HAP-1 (cell line): ENCODE measurements around the gene SH3BGRL2.
A peak's percentile ranks its signal among the peaks of the same experiment; 100 is the strongest.
"Not testable (repeated sequence)": the region's sequence is repeated elsewhere in the genome, so short reads cannot be mapped to it uniquely, and the experiment has no call there.

Experiments used
- DNase-seq, 2 experiments: peaks; one replicate each; pipeline ENCODE4 v3.0.0-alpha.2; 2016 to 2020; ENCODE audit warnings: low spot score in 2 of 2
- H3K27me3 ChIP-seq: fragments of 250-450 bp; sonication (Bioruptor Pico); 2 replicates; pipeline ENCODE4 v1.5.1; 2020; ENCODE audit warnings: low read depth, mild to moderate bottlenecking, moderate library complexity
- H3K36me3 ChIP-seq: fragments of 250-450 bp; sonication (Bioruptor Pico); replicated peaks from 2 replicates; pipeline ENCODE4 v1.5.1; 2020; ENCODE audit warnings: mild to moderate bottlenecking
- H3K4me1 ChIP-seq: fragments of 250-450 bp; sonication (Bioruptor Pico); 2 replicates; pipeline ENCODE4 v1.5.1; 2020; ENCODE audit warnings: mild to moderate bottlenecking
- H3K4me3 ChIP-seq: fragments of 250-450 bp; sonication (Bioruptor Pico); 2 replicates; pipeline ENCODE4 v1.5.1; 2020; ENCODE audit warnings: mild to moderate bottlenecking, moderate library complexity
- H3K9me3 ChIP-seq: fragments of 250-450 bp; sonication (Bioruptor Pico); 2 replicates; pipeline ENCODE4 v1.5.1; 2020; ENCODE audit warnings: mild to moderate bottlenecking, moderate library complexity
- in situ Hi-C: fragments of 300-500 bp; cut with MboI; formaldehyde crosslinking; loops from 3 replicates; pipeline ENCODE4 v1.14.3; 2020; ENCODE audit warnings: low sequenced_read_pairs, inconsistent platforms, mixed read lengths

Gene SH3BGRL2

DNA sequence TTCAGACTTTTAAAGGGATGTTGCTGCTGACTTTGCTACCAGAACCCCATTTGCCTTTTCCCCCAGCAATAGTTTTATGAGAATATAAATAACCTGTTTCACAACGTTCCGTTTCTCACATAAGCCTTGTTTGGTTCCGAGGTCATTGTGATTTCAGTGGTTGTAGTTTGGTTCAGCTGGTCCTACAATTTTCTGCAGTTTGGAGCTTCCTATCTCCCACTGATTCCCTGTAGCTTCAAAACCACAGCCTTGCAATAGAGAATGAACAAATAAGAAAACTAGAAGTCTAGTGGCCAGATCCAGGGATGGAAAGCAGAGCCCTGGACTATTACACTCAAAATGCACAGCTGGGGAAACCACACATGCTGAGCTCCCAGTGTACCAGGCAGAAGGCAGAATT lies 24.1 kb upstream of the SH3BGRL2 start:
- in situ Hi-C loops = no loop called here
- DNase-seq = no peak
- Histone ChIP-seq H3K9me3 (no peaks in the 10 kb centered on the region), H3K36me3 (no peaks in the 10 kb centered on the region), H3K4me3 (no peak overlapping the region), H3K4me1 (no peaks in the 10 kb centered on the region), H3K27me3 (no peaks in the 10 kb centered on the region)

DNA sequence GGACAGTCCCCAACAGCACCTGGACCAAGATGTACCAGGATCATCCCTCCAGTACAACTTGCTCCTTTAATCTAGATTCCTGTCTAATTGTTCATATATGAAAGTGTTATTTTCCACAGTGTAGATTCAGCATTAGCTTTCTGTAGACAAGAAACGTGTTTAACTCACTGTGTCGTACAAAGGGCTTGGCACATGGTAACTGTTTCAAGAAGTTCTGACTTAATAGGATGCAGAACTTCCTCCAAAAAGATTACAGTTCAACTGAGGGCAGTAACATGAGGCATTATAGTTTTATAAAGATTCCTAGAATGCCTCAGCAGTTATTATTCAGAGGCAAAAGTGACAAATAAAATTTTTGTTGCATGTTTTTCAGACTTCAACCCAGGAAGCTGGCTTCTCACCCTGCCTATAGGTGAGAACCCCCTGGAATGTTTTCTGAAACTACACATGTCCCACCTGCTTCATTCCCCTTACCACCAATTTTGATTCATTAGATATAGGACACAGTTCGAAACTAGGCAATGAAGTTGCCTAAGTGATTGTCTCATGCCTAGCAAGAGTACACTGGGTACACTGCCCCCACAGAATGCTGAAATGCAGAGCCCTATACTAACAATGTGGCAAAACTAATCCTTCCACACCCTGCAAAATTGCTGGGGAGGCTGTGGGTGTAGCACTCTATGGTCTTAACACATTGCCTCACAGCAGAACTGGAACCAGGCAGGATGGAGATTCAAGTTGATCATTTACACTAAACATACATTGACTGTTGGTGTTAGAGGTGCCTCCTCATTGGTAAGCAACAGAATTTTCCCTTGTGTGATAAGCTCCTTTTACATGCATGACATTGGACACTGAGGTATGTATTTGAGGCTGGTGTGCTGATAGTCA lies 22.6 kb upstream of the SH3BGRL2 start:
- Histone ChIP-seq H3K4me3 (no peak overlapping the region), H3K36me3 (no peaks in the 10 kb centered on the region), H3K9me3 (no peaks in the 10 kb centered on the region), H3K27me3 (no peaks in the 10 kb centered on the region), H3K4me1 (no peaks in the 10 kb centered on the region)
- in situ Hi-C loops = no loop called here
- DNase-seq = no peak

DNA sequence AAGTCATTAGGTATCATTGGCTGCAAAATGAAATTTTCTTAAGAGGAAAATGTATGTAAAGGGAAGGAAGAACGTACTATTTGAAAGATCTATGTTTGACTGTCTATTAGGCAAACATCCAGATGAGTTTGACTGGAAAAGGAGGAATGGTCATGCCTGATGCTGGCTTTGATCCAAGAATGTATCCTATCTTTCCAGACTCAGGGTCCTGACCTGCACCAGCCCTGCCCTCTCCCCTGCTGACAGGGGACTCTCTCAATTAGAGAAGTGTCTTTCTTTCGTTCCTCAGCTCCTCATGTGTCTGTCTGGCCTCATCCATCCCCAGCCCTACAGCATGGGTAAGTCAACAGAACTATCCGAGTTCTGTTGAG lies 21.9 kb upstream of the SH3BGRL2 start:
- H3K4me3 ChIP-seq = no peak overlapping the region
- DNase-seq = no peak
- H3K9me3 ChIP-seq = no peaks in the 10 kb centered on the region
- no peaks in the 10 kb centered on the region for H3K27me3 ChIP-seq
- in situ Hi-C loops = no loop called here
- no peaks in the 10 kb centered on the region for H3K4me1 ChIP-seq
- no peaks in the 10 kb centered on the region for H3K36me3 ChIP-seq

DNA sequence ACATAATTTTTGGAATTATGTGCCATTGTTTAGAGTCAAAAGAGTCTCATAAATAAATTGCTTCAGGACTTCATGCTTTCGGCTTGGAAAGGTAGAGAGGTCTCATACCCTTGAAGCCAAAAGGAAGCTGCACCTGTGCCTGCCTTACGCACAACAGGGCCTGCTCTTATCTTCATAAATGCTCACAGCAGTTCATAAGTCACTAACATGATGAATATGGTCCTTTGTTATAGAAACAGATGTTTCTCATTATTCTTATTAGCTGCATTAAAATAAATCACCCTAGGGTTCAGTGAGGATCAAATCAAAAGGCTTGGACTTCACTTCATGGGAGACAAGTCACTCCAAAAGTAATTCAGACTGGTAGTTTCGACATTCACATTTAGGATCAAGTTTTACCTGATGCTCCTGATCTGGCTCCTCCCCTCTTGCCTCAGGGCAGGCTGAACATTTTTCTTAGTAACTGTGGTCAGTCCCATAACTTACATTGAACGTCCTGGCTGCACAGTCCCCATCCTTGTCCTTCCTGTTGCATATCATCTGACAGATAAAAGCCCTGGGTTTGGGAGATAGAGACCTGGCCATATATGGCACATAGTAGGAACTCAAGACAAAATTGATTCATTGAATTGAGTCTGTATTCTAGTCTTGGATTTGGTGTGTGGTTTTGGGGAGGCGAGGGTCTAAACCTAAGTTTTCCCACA lies 20.7 kb upstream of the SH3BGRL2 start:
- in situ Hi-C loops = no loop called here
- DNase-seq = peak in 1 of 2 experiments; percentile 11
- Histone ChIP-seq H3K36me3 (no peaks in the 10 kb centered on the region), H3K27me3 (no peaks in the 10 kb centered on the region), H3K4me1 (no peaks in the 10 kb centered on the region), H3K9me3 (no peaks in the 10 kb centered on the region), H3K4me3 (no peak overlapping the region)

DNA sequence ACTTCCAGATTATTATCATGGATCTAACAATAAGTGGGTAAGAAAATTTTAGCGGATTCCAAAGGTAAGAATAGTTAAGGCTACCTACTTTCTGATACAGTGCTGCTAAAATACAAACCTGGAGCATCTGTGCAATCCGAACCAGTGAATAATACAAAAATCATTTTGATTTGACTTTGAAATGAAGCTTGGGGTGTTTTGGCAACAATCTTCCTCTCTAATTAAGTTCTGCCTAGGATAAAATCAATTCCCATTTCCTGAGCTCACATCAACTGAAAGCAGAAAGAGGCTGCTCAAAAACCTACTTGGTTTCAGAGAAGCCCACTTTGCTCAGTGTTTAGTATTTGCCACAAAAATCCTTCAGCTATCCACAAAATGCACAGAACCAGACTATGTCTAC lies 18.7 kb upstream of the SH3BGRL2 start:
- no peaks in the 10 kb centered on the region for H3K9me3 ChIP-seq
- H3K27me3 ChIP-seq = no peaks in the 10 kb centered on the region
- no peak overlapping the region for H3K4me3 ChIP-seq
- no peaks in the 10 kb centered on the region for H3K36me3 ChIP-seq
- H3K4me1 ChIP-seq = no peaks in the 10 kb centered on the region
- no peak for DNase-seq
- in situ Hi-C loops = no loop called here

DNA sequence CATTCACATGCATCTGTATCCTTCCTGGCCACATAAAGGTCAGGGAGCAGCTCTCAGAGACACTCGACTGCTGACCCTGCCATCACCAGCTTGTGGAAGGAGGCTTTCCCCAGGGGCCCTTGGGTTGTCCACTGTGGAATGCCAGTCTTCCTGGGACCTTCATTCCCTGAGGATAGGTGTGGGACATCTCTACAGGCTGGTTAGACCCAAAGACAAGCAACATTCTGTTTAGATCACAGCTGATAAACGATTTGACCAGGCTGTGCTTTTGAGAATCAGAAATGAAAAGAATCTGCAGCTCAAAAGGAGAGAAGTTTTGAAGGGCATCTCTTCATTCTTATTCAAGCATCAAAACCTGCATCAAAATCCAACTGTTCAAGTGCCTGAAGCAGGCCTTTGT lies 18.2 kb upstream of the SH3BGRL2 start:
- Histone ChIP-seq H3K9me3 (no peaks in the 10 kb centered on the region), H3K27me3 (no peaks in the 10 kb centered on the region), H3K36me3 (no peaks in the 10 kb centered on the region), H3K4me3 (no peak overlapping the region), H3K4me1 (no peaks in the 10 kb centered on the region)
- in situ Hi-C loops = no loop called here
- DNase-seq = no peak

DNA sequence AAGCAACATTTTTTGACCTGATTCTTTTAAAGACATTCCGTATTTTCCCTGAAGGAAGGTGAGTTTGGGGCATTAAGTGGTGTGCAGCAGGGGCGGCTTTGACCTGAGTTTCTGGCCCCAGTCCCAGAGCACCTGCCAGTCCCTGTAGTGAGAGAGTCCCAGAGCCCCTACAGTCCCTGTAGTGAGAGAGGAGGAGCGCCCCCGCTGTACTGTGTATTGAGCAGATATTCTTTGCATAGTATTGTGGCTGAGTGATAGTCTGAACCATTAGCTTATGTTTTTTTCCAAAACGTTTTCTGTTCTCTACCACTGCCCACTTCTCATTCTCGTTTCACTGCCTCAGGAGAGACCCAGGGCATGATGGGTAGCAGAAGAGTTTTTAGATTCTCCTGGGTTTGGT lies 17.2 kb upstream of the SH3BGRL2 start:
- Histone ChIP-seq H3K4me1 (no peaks in the 10 kb centered on the region), H3K4me3 (no peak overlapping the region), H3K27me3 (no peaks in the 10 kb centered on the region), H3K36me3 (no peaks in the 10 kb centered on the region), H3K9me3 (no peaks in the 10 kb centered on the region)
- in situ Hi-C loops = no loop called here
- no peak for DNase-seq

DNA sequence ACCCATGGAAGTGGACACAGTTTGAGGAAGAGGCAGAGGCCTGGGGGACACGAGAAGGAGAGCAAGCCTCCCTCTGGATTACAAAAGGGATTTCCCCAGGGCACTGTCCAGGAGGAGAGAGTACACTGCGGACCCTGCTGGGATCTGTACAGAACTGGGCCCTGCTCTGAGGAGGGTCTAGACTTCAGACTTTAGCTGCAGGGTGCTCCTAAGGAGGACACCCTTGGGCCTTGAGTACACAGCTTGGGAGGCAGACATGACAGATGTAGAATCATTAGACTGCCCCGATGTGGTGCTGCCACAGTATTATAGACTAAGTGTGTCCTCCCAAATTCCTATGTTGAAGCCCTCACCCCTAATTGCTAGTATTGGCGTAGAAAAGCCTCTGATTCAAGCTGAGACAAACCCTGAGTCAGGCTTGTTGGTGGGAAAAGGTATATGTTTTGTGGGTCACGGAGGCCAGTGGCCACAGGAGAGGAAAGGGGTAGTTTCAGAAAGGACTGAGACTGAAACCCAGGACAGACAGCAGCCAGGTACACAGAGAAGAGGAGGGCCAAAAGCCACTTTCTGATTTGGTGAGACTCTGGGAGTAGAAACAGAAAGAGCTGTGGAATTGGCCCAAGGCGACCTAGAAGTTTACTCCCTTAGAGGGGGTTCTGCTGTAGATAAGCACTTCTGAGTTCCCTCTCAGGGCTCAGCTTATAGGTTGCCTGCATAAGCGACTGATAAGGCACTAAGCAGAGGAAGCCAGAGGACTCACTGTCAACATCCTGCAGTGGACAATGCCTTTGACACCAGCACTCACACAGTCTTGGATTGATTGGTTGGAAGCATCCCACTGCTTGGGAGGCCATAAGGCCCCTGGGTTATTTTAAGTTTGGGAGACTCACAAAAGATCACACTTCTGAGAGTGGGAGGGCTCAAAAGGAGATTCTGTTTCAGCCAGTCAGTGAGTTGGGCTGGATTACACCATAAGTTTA lies 16.5 kb upstream of the SH3BGRL2 start:
- no peaks in the 10 kb centered on the region for H3K4me1 ChIP-seq
- H3K4me3 ChIP-seq = no peak overlapping the region
- no peaks in the 10 kb centered on the region for H3K27me3 ChIP-seq
- no peaks in the 10 kb centered on the region for H3K36me3 ChIP-seq
- in situ Hi-C loops = no loop called here
- DNase-seq = no peak
- no peaks in the 10 kb centered on the region for H3K9me3 ChIP-seq

DNA sequence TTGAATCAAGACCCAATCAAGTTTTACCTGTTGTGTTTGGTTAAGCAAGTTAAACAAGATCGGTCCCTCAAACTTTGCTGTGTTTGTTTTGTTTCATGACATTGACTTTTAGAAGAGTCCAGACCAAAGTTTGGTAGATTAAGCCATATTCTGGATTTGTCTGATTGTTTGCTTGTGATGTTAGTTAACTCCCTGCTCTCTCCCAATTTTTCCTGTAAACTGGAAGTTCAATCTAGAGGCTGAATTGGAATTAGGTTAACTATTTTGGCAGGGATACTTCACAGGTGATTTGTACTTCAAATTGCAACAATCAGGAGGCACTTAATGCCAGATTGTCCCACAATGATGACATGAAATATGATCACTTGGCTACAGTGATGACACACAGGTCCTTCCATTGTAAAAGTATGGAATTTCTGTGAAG lies 13.6 kb upstream of the SH3BGRL2 start:
- H3K4me3 ChIP-seq = no peak overlapping the region
- H3K36me3 ChIP-seq = no peaks in the 10 kb centered on the region
- H3K4me1 ChIP-seq = no peaks in the 10 kb centered on the region
- DNase-seq = no peak
- in situ Hi-C loops = no loop called here
- no peaks in the 10 kb centered on the region for H3K9me3 ChIP-seq
- H3K27me3 ChIP-seq = no peaks in the 10 kb centered on the region

DNA sequence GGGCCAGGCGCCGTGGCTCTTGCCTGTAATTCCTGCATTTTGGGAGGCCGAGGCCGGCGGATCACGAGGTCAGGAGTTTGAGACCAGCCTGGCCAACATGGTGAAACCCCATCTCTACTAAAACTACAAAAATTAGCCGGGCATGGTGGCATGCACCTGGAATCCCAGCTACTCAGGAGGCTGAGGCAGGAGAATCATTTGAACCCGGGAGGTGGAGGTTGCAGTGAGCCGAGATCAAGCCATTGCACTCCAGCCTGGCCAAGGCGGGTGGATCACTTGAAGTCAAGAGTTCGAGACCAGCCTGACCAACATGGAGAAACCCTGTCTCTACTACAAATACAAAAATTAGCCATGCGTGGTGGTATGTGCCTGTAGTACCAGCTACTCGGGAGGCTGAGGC lies 12.7 kb upstream of the SH3BGRL2 start:
- H3K4me3 ChIP-seq, in situ Hi-C loops, H3K9me3 ChIP-seq: not testable (repeated sequence)

DNA sequence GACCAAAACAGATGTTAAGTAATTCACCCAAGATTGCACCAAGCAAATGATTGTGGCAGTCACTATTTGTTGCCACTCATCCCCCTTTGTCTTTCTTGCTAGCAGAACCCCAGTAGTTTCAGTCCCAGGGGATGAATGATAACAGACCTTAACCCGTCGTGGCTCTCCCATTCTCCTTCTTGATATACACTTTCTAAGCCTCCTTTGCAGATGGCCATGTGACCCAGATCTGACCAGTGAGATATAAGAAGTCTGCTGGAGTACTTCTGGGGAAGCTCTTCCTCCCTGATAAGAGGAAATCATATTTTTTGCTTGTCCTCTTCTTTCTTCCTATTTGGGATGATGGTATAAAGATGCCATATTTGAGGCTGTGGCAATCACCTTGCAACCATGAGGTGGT lies 9.6 kb upstream of the SH3BGRL2 start:
- no peak for DNase-seq
- no peaks in the 10 kb centered on the region for H3K9me3 ChIP-seq
- H3K4me3 ChIP-seq = no peak overlapping the region
- no peaks in the 10 kb centered on the region for H3K36me3 ChIP-seq
- H3K27me3 ChIP-seq = no peaks in the 10 kb centered on the region
- no peaks in the 10 kb centered on the region for H3K4me1 ChIP-seq
- in situ Hi-C loops = no loop called here

More for the DNA sequence above, 12.7 kb upstream of the SH3BGRL2 start:
- DNase-seq, H3K27me3 ChIP-seq, H3K4me1 ChIP-seq, H3K36me3 ChIP-seq: not testable (repeated sequence)

DNA sequence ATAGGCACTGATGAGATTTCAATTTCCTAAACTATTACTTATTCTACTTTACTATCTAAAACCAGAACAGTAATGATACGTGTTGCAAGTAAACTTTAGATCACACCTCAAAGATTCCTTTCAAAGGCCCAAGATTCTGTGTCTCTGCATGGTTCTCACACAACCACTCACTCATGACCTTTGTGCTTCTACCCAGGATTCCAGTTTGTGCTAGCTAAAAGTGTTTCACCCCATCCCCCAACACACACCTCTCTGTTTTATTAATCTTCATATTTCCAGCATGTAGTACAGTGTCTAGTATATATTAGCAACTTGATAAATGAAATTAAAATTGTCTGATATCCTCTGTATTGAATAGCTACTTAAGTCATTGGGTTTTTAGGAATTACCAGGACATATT lies 8.8 kb upstream of the SH3BGRL2 start:
- DNase-seq = no peak
- H3K4me1 ChIP-seq = no peaks in the 10 kb centered on the region

DNA sequence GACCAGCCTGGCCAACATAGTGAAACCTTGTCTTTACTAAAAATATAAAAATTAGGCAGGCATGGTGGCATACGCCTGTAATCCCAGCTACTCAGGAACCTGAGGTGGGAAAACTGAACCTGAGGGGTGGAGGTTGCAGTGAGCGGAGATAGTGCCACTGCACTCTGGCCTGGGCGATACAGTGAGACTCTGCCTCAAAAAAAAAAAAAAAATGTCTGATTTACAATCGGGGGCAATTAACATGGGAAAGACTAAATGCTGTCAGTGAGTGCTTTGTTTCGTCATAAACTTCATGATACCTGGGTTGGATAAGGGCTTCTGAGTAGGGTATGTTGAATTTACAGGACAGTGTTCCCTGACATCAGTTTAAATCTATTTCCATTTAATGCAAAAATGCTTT lies 8.0 kb upstream of the SH3BGRL2 start:
- H3K4me3 ChIP-seq = no peak overlapping the region
- H3K27me3 ChIP-seq = no peaks in the 10 kb centered on the region
- H3K9me3 ChIP-seq = no peaks in the 10 kb centered on the region
- no peaks in the 10 kb centered on the region for H3K36me3 ChIP-seq
- H3K4me1 ChIP-seq = no peaks in the 10 kb centered on the region
- in situ Hi-C loops = no loop called here
- no peak for DNase-seq

More for the DNA sequence above, 8.8 kb upstream of the SH3BGRL2 start:
- no peak overlapping the region for H3K4me3 ChIP-seq
- in situ Hi-C loops = no loop called here
- no peaks in the 10 kb centered on the region for H3K9me3 ChIP-seq
- H3K36me3 ChIP-seq = no peaks in the 10 kb centered on the region
- no peaks in the 10 kb centered on the region for H3K27me3 ChIP-seq
